ENCODE results near the gene BRAF. TPM values are rescaled to one million over a fixed set of nuclear protein-coding genes. Genes with fewer than 3 reads are reported as not detected.

The BRAF gene
- total and polyA plus RNA-seq, 5 donors from 2014 or later, result 6.9 to 60.8 (median 9.0) TPM

DNA sequence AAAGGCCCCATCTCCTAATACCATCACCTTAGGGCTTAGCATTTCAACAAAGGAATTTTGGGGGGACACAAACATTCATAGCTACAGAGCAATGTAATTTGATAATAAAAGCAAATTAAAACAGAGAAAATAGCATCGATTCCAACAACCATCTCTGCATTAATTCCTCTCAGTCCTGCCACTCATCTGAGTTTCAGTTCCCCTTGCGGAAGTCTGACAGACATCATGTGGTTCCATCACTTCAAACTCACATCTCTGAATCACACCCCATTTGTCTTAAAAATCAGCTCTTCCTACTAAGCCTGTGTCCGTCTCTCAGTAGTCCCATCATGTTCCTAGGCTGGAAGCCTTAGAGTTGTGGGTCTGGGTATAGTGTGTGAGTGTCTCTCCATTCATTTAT is 248.4 kb downstream of the BRAF start:
- H3K4me1 Mint-ChIP-seq, result peaks cover 0 to 49% (median 36%) of the 10 kb centered on the region in 4 donors
- H3K36me3 Mint-ChIP-seq, result peaks cover 28% of the 10 kb centered on the region
- H3K4me3 Mint-ChIP-seq, result peak overlapping the region in 2 of 4 donors; percentile 43 to 90
- H3K4me3 ChIP-seq (ENCODE audit: low read depth, low read length), result no peak overlapping the region
- no peak for ATAC-seq (ENCODE audit: low read depth in 2 of 2)
- DNase-seq, result no peak
- no peaks in the 10 kb centered on the region for H3K27me3 Mint-ChIP-seq
- H3K4me1 ChIP-seq (ENCODE audit: control insufficient read depth, insufficient read depth, low read length, poor library complexity, severe bottlenecking), result peaks cover 22% of the 10 kb centered on the region
- no peak overlapping the region for H3K27ac ChIP-seq (ENCODE audit: insufficient read depth, low read length, poor library complexity, severe bottlenecking)
- H3K9me3 Mint-ChIP-seq, result no peaks in the 10 kb centered on the region
- no peaks in the 10 kb centered on the region for H3K27me3 ChIP-seq (ENCODE audit: control insufficient read depth, insufficient read depth, low read length)
- peak overlapping the region in 1 of 3 donors; percentile 49 for H3K27ac Mint-ChIP-seq
- H3K9me3 ChIP-seq (ENCODE audit: control insufficient read depth in 2 of 2, low read length in 2 of 2), result no peaks in the 10 kb centered on the region
- H3K36me3 ChIP-seq (ENCODE audit: control insufficient read depth, insufficient read depth, low read length), result peaks cover 15% of the 10 kb centered on the region

DNA sequence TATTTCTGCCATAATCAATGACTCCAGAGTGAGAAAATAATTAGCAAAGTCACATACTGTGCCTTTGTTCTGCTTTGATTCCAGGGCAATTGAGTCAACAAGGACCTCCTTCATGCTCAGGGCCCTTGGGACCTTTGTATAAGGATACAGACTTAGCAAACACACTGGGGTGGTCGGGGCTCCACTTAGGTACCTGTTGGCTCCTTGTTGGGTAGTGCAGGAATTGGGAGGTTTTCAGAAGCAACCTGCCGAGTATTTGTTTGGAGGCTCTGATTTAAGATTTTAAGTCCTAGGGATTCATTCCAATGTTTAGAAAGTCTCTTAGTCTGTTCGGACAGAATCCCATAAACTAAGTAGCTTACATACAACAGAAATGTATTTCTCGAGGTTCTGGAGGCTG is 249.0 kb downstream of the BRAF start:
- Histone ChIP-seq H3K4me3 (ENCODE audit: low read depth, low read length) (no peak overlapping the region), H3K27me3 (ENCODE audit: control insufficient read depth, insufficient read depth, low read length) (no peaks in the 10 kb centered on the region), H3K9me3 (ENCODE audit: control insufficient read depth in 2 of 2, low read length in 2 of 2) (no peaks in the 10 kb centered on the region), H3K36me3 (ENCODE audit: control insufficient read depth, insufficient read depth, low read length) (peaks cover 11% of the 10 kb centered on the region), H3K27ac (ENCODE audit: insufficient read depth, low read length, poor library complexity, severe bottlenecking) (no peak overlapping the region), H3K4me1 (ENCODE audit: control insufficient read depth, insufficient read depth, low read length, poor library complexity, severe bottlenecking) (peaks cover 22% of the 10 kb centered on the region)
- H3K27me3 Mint-ChIP-seq, result no peaks in the 10 kb centered on the region
- no peak for DNase-seq
- H3K4me3 Mint-ChIP-seq, result peak overlapping the region in 2 of 4 donors; percentile 87 to 90
- ATAC-seq (ENCODE audit: low read depth in 2 of 2), result no peak
- H3K4me1 Mint-ChIP-seq, result peaks cover 0 to 49% (median 35%) of the 10 kb centered on the region in 4 donors
- no peaks in the 10 kb centered on the region for H3K9me3 Mint-ChIP-seq
- H3K36me3 Mint-ChIP-seq, result peaks cover 24% of the 10 kb centered on the region
- peak overlapping the region in 2 of 3 donors; percentile 26 to 86 for H3K27ac Mint-ChIP-seq

DNA sequence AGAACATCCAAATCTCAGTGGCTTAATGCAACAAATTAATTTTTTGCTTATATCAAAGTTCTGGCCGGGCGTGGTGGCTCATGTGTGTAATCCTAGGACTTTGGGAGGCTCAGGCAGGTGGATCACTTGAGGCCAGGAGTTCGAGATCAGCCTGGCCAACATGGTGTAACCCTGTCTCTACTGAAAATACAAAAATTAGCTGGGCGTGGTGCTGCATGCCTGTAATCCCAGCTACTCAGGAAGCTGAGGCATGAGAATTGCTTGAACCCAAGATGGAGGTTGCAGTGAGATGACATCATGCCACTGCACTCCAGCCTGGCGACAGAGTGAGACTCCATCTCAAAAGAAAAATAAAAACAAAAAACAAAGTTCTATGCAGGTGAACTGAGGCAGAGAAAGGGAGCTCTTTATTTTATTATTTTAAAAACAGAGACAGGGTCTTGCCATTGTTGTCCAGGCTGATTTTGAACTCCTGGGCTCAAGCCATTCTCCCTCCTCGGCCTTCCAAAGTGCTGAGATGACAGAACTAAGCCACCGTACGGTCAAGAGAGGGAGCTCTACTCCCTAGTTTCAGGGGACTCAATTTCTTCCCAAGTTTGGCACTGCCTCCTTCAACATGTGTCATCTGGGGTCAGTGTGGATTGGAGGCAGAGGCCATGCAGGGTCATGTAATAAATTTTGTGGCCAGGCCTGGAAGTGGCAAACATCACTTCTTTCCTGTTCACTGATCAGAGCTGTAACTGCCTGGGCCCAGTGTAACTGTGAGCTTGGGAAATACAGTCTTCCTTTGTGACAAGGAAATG is 249.6 kb downstream of the BRAF start:
- no peak for ATAC-seq (ENCODE audit: low read depth in 2 of 2)
- no peak for DNase-seq
- H3K4me1 ChIP-seq (ENCODE audit: control insufficient read depth, insufficient read depth, low read length, poor library complexity, severe bottlenecking), result peaks cover 22% of the 10 kb centered on the region
- peaks cover 8% of the 10 kb centered on the region for H3K36me3 ChIP-seq (ENCODE audit: control insufficient read depth, insufficient read depth, low read length)
- H3K9me3 ChIP-seq (ENCODE audit: control insufficient read depth in 2 of 2, low read length in 2 of 2), result no peaks in the 10 kb centered on the region
- H3K36me3 Mint-ChIP-seq, result peaks cover 19% of the 10 kb centered on the region
- no peak overlapping the region for H3K27ac ChIP-seq (ENCODE audit: insufficient read depth, low read length, poor library complexity, severe bottlenecking)
- H3K27ac Mint-ChIP-seq, result peak overlapping the region; percentile 26 to 86 (median 83)
- no peak overlapping the region for H3K4me3 ChIP-seq (ENCODE audit: low read depth, low read length)
- no peaks in the 10 kb centered on the region for H3K27me3 ChIP-seq (ENCODE audit: control insufficient read depth, insufficient read depth, low read length)
- no peaks in the 10 kb centered on the region for H3K9me3 Mint-ChIP-seq
- no peaks in the 10 kb centered on the region for H3K27me3 Mint-ChIP-seq
- H3K4me3 Mint-ChIP-seq, result peak overlapping the region; percentile 87 to 91 (median 90)
- H3K4me1 Mint-ChIP-seq, result peaks cover 0 to 49% (median 35%) of the 10 kb centered on the region in 4 donors

DNA sequence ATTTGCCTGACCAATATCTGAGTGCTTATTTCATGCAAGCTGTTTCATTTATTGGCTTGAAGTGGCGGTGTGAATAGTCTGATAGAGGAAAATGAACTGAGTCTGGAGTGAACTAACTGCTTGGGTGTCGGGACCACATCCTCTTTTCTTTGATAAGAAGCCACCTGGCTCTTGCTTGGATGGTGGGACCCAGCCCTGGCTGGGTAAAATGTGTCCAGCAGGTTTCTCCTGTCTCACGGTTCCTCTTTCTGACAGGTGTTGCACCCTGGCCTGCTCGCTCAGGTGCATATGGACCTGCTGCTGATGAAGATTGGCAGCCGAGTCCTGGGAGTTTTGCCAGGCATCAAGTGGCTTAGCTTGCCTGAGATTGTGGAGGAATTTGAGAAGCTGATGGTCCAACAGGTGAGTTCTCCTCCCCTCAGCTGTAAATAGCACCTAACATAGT is 250.4 kb downstream of the BRAF start:
- H3K36me3 Mint-ChIP-seq, result peaks cover 18% of the 10 kb centered on the region
- peaks cover 4% of the 10 kb centered on the region for H3K27me3 Mint-ChIP-seq
- Histone ChIP-seq H3K9me3 (ENCODE audit: control insufficient read depth in 2 of 2, low read length in 2 of 2) (no peaks in the 10 kb centered on the region), H3K27ac (ENCODE audit: insufficient read depth, low read length, poor library complexity, severe bottlenecking) (peak overlapping the region; percentile 74), H3K4me3 (ENCODE audit: low read depth, low read length) (peak overlapping the region; percentile 55), H3K27me3 (ENCODE audit: control insufficient read depth, insufficient read depth, low read length) (no peaks in the 10 kb centered on the region), H3K36me3 (ENCODE audit: control insufficient read depth, insufficient read depth, low read length) (peaks cover 8% of the 10 kb centered on the region), H3K4me1 (ENCODE audit: control insufficient read depth, insufficient read depth, low read length, poor library complexity, severe bottlenecking) (peaks cover 22% of the 10 kb centered on the region)
- H3K9me3 Mint-ChIP-seq, result no peaks in the 10 kb centered on the region
- peaks cover 0 to 49% (median 35%) of the 10 kb centered on the region in 4 donors for H3K4me1 Mint-ChIP-seq
- H3K27ac Mint-ChIP-seq, result peak overlapping the region in 2 of 3 donors; percentile 85 to 86
- DNase-seq (no peak), ATAC-seq (ENCODE audit: low read depth in 2 of 2) (no peak)
- peak overlapping the region; percentile 87 to 91 (median 90) for H3K4me3 Mint-ChIP-seq

DNA sequence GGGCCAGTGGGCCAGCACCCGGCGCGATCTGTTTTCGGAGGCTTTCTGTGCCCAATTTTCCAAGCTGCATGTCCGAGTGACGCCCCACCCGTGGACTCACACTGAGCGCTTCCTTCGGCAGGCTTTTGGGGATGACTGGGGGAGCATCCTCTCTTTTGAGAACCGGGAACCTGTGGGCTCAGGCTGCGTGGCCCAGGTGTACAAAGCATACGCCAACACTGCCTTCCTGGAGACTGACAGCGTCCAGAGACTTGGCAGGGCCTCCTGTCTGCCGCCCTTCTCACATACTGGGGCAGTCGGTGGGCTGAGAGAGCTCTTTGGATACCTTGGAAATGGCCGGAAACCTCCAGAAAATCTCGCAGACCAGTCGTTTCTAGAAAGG is 251.0 kb downstream of the BRAF start:
- Histone ChIP-seq H3K36me3 (ENCODE audit: control insufficient read depth, insufficient read depth, low read length) (peaks cover 1% of the 10 kb centered on the region), H3K27me3 (ENCODE audit: control insufficient read depth, insufficient read depth, low read length) (no peaks in the 10 kb centered on the region), H3K4me1 (ENCODE audit: control insufficient read depth, insufficient read depth, low read length, poor library complexity, severe bottlenecking) (peaks cover 22% of the 10 kb centered on the region), H3K27ac (ENCODE audit: insufficient read depth, low read length, poor library complexity, severe bottlenecking) (peak overlapping the region; percentile 74), H3K4me3 (ENCODE audit: low read depth, low read length) (peak overlapping the region; percentile 55), H3K9me3 (ENCODE audit: control insufficient read depth in 2 of 2, low read length in 2 of 2) (no peaks in the 10 kb centered on the region)
- H3K27me3 Mint-ChIP-seq, result peaks cover 6% of the 10 kb centered on the region
- no peaks in the 10 kb centered on the region for H3K9me3 Mint-ChIP-seq
- peak overlapping the region; percentile 14 to 90 (median 86) for H3K27ac Mint-ChIP-seq
- peaks cover 0 to 47% (median 35%) of the 10 kb centered on the region in 4 donors for H3K4me1 Mint-ChIP-seq
- H3K4me3 Mint-ChIP-seq, result peak overlapping the region; percentile 87 to 95 (median 90)
- H3K36me3 Mint-ChIP-seq, result peaks cover 14% of the 10 kb centered on the region
- no peak for ATAC-seq (ENCODE audit: low read depth in 2 of 2)
- no peak for DNase-seq

DNA sequence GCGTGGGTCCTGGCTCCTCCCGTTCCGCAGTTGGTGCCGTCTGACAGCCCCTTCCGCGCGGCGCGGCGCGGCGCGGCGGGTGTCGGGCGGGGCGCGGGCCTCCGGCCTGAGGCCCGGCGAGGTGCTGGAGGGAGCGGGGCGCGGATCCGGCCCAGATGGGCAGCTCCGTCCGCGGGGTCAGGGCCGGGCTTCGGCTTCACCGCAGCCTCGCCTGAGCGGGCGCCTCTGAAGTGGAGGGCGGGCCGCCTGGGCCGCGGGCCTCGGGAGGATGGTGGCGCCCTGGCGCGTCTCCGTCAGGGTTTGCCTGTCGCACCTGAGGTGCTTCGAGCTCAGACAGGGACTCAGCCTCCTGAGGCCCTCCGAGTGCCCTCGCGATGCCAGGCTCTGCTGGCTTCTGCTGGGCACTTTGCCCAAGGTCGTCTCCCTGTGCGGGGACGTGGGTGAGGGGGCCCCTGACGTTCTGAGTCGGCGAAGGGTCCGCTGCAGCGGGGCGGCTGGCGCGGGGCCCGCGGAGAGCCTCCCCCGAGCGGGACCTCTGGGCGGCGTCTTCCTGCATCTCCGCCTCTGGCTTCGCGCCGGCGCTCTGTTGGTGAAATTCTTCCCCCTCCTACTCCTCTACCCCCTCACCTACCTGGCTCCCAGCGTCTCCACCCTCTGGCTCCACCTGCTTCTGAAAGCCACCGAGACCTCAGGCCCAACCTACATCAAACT is 251.5 kb downstream of the BRAF start:
- ATAC-seq (ENCODE audit: low read depth in 2 of 2) (peak; percentile 77 to 83), DNase-seq (peak; percentile 37 to 77 (median 76))
- Histone ChIP-seq H3K36me3 (ENCODE audit: control insufficient read depth, insufficient read depth, low read length) (no peaks in the 10 kb centered on the region), H3K27me3 (ENCODE audit: control insufficient read depth, insufficient read depth, low read length) (no peaks in the 10 kb centered on the region), H3K27ac (ENCODE audit: insufficient read depth, low read length, poor library complexity, severe bottlenecking) (peak overlapping the region; percentile 74), H3K9me3 (ENCODE audit: control insufficient read depth in 2 of 2, low read length in 2 of 2) (no peaks in the 10 kb centered on the region), H3K4me3 (ENCODE audit: low read depth, low read length) (peak overlapping the region; percentile 55), H3K4me1 (ENCODE audit: control insufficient read depth, insufficient read depth, low read length, poor library complexity, severe bottlenecking) (peaks cover 22% of the 10 kb centered on the region)
- no peaks in the 10 kb centered on the region for H3K9me3 Mint-ChIP-seq
- H3K4me3 Mint-ChIP-seq, result peak overlapping the region; percentile 87 to 95 (median 90)
- H3K27me3 Mint-ChIP-seq, result peaks cover 11% of the 10 kb centered on the region
- H3K27ac Mint-ChIP-seq, result peak overlapping the region; percentile 14 to 90 (median 86)
- H3K36me3 Mint-ChIP-seq, result peaks cover 10% of the 10 kb centered on the region
- H3K4me1 Mint-ChIP-seq, result peaks cover 0 to 45% (median 35%) of the 10 kb centered on the region in 4 donors

DNA sequence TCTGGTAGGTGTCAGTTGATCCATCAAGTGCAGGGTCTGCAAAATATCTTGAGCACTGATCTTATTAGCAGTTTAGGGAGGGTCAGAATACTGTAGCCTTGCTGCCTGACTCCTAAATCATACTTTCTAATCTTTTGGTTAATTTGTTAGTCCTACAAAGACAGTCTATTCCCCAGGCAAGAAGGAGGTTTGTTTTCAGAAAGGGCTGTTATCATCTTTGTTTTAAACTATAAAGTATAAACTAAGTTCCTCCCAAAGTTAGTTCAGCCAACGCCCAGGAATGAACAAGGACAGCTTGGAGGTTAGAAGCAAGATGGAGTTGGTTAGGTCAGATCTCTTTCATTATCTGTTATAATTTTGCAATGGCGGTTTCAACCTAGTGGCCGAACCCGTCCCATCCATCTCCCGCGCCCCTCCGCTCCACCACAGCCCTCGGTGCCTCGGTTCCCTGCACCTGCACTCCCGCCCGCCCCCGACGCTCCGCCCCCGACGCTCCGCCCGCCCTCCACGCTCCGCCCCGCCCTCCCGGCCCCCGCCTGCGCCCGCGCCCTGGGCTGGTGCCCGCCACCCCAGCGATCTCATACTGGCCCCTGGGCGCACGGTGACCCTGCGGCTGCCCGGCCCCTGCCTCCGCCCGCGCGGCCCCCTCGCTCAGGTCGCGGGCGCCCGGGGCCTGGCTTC is 252.2 kb downstream of the BRAF start, which contains the start of gene ADCK2:
TSS of gene ADCK2 (plus strand) at position 564 of the 681 bp plus-strand sequence. CDS start 386 bp downstream, outside the sequence.
- Mint-ChIP-seq H3K27me3 (peaks cover 16% of the 10 kb centered on the region), H3K4me3 (peak within 1 kb of the TSS; percentile 87 to 95 (median 90)), H3K36me3 (peaks cover 3% of the 10 kb centered on the region), H3K9me3 (no peaks in the 10 kb centered on the region), H3K27ac (peak within 1 kb of the TSS; percentile 76 to 90 (median 86)), H3K4me1 (peaks cover 0 to 43% (median 30%) of the 10 kb centered on the region in 4 donors)
- Histone ChIP-seq H3K27me3 (ENCODE audit: control insufficient read depth, insufficient read depth, low read length) (no peaks in the 10 kb centered on the region), H3K36me3 (ENCODE audit: control insufficient read depth, insufficient read depth, low read length) (no peaks in the 10 kb centered on the region), H3K27ac (ENCODE audit: insufficient read depth, low read length, poor library complexity, severe bottlenecking) (peak within 1 kb of the TSS; percentile 74), H3K4me1 (ENCODE audit: control insufficient read depth, insufficient read depth, low read length, poor library complexity, severe bottlenecking) (peaks cover 22% of the 10 kb centered on the region), H3K9me3 (ENCODE audit: control insufficient read depth in 2 of 2, low read length in 2 of 2) (no peaks in the 10 kb centered on the region), H3K4me3 (ENCODE audit: low read depth, low read length) (peak within 1 kb of the TSS; percentile 69)
- DNase-seq, result peak in 2 of 3 donors; percentile 54 to 61
- ATAC-seq (ENCODE audit: low read depth in 2 of 2), result peak; percentile 60 to 69

Data from CD4-positive, CD25-positive, alpha-beta regulatory T cell (primary cell).